HG02981 (cell line): ENCODE measurements around the gene C5AR2.
"Not testable (repeated sequence)": the region's sequence is repeated elsewhere in the genome, so short reads cannot be mapped to it uniquely, and the experiment has no call there.

Source experiments
- ATAC-seq: cut with Tn5 transposase; IDR thresholded peaks from one replicate; pipeline ENCODE4 v1.9.1; 2021; ENCODE audit warnings: mild to moderate bottlenecking, moderate library complexity; ENCODE audit not compliant: unreplicated experiment

Gene C5AR2

DNA sequence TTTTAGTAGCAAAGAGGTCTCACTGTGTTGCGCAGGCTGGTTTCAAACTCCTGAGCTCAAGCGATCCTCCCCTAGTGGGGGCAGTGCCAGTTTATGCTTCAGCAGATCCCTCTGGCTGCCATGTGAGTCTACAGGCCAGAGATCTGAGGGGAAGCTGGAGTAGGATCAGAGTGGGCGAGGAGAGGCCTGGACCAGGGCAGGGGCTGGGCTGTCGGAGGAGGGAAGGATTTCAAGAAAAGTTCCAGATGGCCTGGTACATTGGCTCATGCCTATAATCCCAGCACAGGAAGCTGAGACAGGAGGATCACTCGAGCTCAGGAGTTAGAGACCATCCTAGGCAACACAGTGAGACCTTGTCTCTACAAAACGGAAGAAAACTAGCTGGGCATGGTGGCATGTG lies 27.0 kb downstream of the C5AR2 start:
- ATAC-seq: no peak

DNA sequence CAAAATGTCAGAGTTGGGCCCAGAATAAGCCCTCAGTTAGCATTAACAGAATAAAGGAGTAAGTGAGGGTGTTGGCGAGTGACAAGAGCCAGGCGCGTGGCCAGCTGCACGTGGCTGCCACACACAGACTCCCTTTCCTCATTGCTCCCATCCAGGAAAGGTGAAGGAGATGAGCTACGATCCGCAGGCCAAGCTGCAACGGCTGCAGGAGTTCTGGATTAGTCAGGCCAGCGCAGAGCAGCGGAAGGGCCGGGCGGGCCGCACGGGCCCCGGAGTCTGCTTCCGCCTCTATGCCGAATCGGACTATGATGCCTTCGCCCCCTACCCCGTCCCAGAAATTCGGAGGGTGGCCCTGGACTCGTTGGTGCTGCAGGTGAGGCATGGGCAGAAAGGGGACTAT lies 30.3 kb downstream of the C5AR2 start:
- ATAC-seq: no peak

DNA sequence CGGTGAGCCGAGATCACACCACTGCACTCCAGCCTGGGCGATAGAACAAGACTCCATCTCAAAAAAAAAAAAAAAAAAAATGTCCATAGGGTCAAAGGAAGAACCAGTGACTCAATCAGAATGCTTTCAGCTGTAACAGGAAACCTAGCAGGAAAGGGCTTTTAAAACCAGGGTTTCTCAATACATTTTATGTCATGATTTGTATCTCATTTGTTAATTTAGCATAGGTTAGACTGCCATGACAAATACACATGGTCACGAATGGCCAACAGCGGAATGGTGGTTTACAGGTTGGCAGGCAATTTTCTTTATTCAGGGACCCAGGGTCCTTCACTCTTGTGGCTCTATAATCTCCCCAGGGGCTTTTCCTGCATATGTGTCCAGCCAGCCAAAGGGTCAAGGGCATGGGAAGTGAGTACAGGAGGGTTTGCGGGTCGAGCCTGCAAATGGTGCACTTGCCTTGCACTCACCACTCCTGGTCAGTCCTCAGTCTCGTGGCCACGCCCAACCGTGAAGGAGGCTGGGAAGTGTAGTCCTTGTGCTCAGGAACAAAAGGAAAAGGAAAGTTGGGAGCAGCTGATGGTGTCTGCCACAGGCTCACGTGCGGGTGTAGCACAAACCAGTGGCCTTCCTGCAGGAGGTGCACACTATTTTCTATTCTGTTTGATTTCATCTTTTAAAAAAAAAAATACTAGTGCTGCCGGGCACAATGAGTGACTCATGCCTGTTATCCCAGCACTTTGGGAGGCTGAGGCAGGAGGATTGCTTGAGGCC lies 32.0 kb downstream of the C5AR2 start:
- no peak for ATAC-seq

DNA sequence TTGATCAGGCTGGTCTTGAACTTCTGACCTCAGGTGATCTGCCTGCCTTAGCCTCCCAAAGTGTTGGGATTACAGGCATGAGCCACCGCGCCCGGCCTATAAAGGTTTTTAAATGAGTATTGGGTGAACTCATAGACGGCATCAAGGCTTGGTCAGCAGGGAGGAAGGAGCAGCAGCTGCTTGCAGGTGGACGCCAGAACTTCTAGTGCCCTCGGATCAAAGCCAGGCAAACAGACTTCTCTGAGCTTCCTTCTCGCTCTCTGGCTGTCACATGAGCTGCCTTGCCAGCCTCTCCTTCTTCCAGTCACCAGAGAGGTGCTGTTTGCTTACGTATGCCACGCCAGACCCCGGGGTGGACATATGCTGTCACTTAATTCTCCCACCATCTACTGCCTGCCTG lies 33.5 kb downstream of the C5AR2 start:
- ATAC-seq: not testable (repeated sequence)

DNA sequence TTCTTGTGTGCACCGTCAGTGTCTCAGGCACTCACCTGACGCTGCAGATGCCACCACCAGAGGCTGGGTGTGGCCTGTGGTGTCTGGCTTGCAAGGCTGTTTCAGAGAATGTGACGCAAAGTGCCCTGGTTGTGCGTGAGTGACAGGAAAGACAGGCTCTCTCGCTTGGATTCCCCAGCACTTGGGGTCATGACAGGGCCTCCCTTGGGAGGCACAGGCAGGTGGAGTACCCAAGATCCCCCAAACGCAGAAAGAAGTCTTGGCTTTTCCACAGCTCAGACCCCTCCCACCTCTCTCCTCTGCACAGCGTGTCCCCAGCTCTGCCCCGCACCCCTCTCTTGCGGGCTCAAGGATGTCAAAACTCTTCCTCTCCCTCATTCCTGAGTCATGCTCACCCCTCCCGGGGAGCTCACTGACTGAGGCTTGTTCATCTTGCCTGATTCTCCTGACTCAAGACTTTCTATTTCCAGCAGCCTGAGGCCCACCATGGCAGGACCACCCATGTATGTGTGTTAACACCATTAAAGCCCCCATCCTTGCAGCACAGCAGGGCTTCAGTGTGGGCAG lies 38.2 kb downstream of the C5AR2 start:
- ATAC-seq: no peak

DNA sequence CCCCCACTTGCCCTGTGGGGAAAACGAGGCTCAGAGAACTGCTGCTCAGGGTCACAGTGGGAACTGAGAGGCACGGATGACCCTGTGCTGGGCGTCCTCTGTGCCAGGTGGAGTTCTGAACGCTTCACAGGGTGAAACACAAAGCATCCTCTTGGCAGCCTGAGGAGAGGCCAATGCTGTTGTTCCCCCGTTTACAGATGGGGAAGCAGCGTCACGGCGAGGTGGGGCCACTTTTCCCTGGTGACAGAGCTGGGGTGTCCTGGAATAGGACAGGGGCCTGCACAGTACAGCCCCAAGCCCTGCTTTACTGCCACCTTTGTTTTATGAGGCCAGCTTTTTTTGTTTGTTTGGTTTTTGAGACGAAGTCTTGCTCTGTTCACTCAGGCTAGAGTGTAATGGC lies 39.3 kb downstream of the C5AR2 start:
- no peak for ATAC-seq

DNA sequence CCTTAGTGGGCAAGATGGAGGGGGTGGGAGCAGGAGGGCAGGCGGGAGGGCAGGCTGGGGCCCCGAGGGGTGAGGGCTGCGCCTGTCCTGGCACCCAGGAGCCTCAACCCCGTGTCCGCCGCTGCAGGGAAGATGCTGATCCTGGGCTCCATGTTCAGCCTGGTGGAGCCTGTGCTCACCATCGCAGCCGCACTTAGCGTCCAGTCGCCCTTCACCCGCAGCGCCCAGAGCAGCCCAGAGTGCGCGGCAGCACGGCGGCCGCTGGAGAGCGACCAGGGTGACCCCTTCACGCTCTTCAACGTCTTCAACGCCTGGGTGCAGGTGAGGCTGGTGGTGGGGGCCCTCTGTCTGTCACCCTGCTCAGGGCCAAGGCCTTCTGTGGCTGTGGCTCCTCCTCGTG lies 40.6 kb downstream of the C5AR2 start:
- ATAC-seq: no peak

DNA sequence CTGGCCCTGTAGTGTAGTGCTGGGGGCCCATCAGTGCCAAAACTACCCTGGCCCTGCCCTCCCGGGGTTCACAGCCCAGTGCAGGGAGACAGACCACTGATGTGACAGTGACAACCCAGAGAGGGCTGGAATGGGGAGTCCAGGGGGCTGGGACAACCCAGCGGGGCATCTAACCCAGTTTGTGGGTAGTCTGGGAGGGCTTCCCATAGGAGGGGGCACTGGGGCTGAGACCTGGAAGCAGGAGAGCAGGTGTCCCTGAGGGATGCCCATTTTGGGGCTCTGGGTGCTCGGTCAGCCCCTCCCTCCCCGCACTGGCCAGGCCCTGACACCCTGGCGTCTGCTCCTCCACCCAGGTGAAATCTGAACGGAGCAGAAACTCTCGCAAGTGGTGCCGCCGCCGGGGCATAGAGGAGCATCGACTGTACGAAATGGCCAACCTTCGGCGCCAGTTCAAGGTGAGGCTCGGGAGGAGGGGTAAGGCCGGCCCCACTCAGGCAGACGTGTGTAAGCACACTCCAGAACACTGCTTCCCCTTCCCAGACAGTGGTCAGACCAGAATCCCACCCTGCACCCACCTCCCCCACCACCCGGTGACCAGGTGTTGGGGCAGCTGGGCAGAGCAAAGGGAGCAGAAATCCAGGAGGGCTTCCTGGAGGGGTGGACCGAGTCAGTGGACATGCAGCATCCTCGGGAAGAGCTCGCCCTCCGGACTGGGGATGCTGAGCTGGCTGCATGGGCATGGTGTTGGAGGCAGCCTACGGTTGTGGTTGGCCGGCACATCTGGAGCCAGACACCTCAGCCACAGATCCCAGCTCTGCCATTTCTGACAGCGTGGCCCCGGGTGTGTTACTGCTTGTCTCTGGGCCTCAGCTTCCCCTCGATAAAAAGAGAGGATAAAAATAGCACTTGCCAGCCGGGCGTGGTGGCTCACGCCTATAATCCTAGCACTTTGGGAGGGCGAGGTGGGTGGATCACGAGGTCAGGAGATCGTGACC lies 41.6 kb downstream of the C5AR2 start:
- ATAC-seq: no peak

DNA sequence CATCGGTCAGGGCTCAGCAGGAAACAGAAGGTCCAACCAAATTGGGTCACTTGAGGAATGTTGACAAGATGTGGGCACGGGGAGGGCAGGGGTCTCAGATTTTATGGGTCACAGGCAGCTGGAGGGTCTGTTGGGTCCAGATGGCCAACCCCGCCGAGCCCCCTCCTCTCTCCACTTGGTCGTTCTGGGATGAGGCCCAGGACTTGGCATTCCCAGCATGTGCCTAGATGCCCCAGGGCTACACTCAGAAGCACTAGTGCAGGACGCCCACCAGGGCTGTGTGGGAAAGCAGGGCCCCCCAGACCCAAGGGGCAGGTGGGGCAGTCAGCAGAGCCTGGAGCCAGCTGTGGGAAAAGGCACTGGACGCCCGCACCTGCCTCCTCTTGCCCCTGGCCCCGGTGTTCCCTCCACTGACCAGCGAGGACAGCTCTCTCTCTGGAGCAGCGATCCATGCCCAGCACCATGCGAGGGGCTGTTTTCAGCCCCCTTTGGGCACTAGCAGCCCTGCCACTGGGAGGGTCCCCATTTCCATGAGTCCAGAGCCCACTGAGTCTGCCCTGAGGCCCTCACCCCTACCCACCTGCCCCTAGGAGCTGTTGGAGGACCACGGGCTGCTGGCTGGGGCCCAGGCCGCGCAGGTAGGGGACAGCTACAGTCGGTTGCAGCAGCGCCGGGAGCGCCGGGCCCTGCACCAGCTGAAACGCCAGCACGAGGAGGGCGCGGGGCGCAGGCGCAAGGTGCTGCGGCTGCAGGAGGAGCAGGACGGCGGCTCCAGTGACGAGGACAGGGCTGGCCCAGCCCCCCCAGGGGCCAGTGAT lies 43.1 kb downstream of the C5AR2 start:
- ATAC-seq: no peak

DNA sequence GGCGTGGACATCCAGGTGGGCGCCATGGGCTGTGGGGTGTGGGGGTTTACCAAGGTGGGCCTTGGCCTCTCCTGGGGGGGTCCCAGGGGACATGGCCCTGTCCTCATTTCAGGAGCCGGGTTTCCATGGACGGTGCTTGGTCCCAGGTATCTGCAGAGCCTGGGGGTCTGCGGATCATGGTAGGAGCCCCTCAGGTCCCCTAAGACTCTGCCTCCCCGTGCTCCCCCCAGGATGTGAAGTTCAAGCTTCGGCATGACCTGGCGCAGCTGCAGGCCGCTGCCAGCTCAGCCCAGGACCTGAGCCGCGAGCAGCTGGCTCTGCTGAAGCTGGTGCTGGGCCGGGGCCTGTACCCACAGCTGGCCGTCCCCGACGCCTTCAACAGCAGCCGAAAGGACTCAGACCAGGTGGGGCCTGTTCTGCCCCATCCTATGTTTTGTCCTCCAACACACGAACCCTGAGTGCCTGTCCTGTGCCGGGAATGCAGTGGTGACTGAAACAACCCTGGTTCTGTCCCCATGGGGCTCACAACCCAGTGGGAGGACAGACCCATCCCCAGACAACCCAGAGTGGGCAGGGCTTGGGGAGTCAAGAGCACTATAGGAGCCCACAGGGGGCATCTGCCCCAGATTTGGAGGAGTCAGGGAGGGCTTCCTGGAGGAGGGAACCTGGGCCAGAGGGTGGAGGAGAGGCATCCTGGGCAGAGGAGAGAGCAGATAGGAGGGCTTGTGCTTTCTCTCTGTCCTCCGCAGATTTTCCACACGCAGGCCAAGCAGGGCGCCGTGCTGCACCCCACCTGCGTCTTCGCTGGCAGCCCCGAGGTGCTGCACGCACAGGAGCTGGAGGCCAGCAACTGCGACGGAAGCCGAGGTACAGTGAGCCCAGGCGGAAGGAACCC lies 44.0 kb downstream of the C5AR2 start:
- ATAC-seq: no peak

DNA sequence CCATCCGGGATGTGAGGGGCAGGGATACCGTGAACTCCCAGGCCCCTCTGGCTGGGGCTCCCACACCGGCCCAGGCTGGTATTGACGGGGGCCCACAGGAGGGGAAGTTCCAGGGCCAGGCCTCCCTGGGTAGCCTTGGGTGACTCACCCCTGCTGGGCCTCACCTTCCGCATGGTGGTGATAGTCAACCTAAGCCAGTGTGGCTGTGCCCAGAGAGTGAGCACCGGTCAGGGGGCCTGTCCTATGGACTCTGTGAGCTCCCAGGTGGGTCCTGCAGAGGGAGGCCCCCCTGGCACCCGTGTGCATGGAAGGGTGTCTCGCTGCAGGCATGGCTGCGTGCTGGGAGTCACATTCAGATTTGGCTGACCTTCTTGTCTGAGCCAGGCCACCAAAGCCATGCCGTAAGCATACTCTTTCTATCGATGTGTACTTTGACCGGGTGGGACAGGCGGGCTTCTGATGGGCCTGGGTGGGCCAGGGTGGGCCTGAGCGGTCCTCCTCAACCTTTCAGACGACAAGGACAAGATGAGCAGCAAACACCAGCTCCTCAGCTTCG lies 44.7 kb downstream of the C5AR2 start:
- ATAC-seq: no peak

DNA sequence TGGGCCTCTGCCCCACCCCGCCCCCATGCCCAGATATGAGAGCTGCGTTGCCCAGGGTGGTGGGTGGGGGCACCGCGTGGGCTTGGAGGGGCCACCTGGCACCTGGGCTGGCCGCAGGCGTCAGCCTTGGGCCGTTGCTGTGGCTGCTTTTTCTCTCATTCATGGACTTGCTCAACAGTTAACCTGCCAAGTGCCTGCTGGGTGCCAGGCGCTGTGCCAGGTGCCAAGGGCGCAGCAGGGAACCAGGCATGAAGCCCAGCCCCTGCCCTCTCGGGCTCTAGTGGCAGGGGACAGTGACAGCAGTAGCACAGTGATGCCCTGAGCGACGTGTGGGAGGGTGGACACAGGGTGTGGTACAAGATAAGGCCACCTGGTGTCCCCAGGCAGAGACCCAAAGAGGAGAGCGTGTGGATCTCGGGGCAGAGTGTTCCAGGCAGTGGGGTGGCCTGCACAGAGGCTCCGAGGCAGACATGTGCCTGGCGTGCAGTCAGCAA lies 45.3 kb downstream of the C5AR2 start:
- ATAC-seq: no peak

DNA sequence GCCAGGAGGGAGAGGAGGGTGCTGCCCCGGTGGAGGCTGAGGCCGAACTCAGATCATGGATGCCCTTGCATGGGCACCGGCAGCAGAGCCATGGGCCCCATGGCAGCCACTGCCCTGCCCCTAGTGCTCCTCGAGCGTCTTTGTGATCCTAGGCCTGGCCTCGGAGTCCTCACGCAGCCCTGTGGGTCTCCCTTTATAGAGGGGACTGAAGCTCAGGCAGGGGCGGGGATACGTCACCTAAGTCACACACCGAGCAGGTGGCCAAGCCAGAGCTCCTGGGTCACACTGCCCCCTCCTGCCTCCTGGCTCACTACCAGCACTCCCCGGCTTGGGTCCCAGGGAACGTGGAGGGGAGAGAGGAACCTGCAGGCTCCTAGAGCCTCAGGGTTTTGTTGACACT lies 45.8 kb downstream of the C5AR2 start:
- ATAC-seq: no peak

DNA sequence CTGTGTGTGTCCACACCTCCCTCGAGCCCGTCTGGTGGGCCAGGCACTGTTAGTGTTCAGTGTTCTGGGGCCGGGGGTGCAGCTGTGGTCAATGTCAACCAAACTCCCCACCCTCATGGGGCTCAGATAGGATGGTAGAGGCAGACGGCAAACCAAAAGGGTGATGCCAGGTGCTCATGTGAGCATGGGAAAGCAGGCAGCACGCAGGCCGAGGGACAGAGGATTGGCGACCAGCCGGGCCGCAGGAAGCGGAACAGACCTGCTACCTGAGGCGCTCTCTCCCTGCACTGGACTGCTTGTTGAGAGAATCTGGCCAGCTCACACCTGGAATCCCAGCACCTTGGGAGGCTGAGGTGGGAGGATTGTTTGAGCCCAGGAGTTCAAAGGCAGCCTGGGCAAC lies 46.3 kb downstream of the C5AR2 start:
- no peak for ATAC-seq

DNA sequence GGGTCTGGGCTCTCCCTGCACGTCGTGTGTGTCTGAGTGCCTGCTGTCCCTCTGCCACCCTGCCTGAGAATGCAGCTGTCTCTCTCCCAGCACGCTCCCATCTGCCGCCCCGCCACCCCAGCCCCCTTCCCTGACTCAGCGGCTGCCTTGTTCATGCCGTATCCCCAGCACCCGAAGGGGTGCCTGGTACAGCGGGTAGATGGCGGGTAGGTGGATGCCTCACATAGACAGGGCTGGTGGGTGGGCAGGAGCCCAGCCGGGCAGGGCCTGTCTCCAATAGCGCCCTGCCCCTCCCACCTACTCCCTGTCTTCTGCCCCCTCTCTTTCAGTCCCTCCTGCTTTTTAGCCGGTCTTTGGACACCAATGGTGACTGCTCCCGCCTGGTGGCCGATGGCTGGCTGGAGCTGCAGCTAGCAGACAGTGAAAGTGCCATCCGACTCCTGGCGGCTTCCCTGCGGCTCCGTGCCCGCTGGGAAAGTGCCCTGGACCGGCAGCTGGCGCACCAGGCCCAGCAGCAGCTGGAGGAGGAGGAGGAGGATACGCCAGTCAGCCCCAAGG lies 47.5 kb downstream of the C5AR2 start:
- no peak for ATAC-seq

DNA sequence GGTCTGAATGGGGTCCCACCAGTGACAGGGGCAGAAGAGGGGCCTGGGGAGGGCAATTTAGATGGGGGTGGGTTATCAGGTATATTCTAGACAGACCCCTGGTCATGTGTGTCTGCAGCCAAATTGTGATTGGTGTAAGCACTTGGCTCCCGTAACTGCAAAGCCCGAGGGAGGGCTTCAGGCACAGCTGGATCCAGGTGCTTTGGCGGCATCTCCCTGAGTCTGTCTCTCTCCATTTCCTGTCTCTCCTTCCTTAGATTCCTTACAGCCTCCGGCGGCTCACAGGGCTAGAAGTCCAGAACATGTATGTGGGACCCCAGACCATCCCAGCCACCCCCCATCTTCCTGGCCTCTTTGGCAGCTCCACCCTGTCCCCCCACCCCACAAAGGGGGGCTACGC lies 48.6 kb downstream of the C5AR2 start:
- ATAC-seq: no peak

DNA sequence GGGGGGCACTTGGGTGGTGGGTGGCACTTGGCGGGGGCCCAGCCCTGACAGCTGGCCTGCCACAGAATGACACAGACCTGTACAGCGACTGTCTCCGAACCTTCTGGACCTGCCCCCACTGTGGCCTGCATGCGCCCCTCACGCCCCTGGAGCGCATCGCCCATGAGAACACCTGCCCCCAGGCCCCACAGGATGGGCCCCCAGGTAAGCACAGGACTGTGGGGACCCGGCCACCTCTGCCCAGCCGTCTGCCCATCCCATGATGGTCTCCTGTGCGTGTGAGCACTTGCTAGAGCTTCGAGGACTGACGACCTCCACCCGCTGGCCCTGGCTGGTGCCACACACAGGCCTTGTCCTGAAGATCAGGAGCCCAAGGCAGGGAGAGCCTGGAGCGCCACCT lies 49.1 kb downstream of the C5AR2 start:
- no peak for ATAC-seq

DNA sequence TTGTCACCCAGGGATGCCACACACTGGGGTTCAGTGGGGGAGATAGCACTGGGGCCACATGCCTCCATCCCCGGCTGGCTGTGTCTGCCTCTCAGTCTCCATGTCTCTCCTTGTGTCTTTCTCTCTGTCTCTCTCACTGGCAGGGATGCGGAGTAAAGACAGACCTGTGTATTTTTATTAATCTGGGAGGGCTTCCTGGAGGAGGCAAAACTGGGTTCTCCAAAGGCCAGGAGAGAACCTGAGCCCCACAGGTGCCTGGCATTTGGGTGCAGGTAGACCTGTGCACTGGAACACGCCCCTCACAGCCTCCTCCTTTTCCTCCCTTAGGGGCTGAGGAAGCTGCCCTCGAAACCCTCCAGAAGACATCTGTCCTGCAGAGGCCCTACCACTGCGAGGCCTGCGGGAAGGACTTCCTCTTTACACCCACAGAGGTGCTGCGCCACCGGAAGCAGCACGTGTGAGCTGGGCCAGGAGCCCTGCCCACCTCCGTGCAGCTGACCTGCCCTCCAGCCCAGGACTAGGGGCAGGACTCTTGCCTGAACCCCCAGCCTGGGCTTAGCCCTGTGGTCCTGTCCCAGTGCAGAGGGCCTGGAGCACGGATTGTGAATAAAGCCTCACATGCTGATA lies 49.8 kb downstream of the C5AR2 start:
- no peak for ATAC-seq

DNA sequence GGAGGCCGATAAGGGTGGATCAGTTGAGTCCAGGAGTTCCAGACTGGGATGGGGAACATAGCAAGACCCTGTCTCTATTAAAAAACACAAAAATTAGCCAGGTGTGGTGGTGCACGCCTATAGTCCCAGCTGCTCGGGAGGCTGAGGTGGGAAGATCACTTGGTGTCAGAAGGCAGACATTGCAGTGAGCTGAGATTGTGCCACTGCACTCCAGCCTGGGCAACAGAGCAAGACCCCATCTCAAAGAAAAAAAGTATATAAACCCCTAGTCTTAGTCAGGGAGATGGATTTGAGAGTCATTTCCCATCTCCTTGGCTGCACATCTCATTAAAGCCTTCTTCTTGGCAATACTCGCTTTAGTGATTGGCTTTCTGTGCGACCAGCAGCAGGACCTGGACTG lies 51.9 kb downstream of the C5AR2 start:
- not testable (repeated sequence) for ATAC-seq
